ENCODE results near the gene UBTD1. TPM values are rescaled to one million over a fixed set of nuclear protein-coding genes. Genes with fewer than 3 reads are reported as not detected.
"Not testable (repeated sequence)": the region's sequence is repeated elsewhere in the genome, so short reads cannot be mapped to it uniquely, and the experiment has no call there.

UBTD1 gene
- total RNA-seq, 1 experiment from 2014 or later: 19.0 TPM

DNA sequence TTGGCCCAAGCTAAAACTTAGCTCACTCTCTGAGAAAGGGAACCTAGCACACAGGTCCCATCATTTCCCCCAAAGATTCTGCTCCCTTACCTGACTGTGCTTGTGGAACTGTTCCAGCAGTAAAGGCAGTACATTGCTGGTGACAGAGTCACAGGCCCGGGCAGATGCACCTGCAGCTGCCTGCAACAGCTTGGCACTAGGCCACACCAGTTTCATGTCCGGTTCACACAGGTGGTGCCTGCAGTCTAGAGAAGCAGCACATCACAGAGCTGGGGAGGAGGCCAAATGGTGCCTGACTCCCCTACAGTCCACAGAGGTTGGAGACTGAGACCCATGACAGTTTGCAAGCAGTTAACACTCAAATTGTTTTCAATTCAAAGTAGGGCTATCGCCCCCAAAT lies 30.6 kb upstream of the UBTD1 start:
- Histone ChIP-seq H3K79me1 (ENCODE audit: insufficient read depth, low read depth, low read length, poor library complexity, severe bottlenecking) (no peaks in the 10 kb centered on the region), H2BK120ac (ENCODE audit: low read depth, low read length, poor library complexity, severe bottlenecking) (no peak overlapping the region), H2BK20ac (ENCODE audit: low read depth, low read length, poor library complexity, severe bottlenecking) (no peak overlapping the region), H3T11ph (ENCODE audit: low read length) (no peak overlapping the region), H4K8ac (replicated peaks; ENCODE audit: insufficient read length, low read depth, low read length) (no peak overlapping the region), H2BK15ac (ENCODE audit: low read depth, low read length) (no peak overlapping the region), H3K14ac (ENCODE audit: insufficient read depth, low read length) (no peak overlapping the region), H3K18ac (ENCODE audit: insufficient read length, low read depth, low read length) (no peak overlapping the region), H3K79me2 (ENCODE audit: insufficient read depth, low read length) (no peaks in the 10 kb centered on the region), H3K4me1 (ENCODE audit: insufficient read depth, low read length) (no peaks in the 10 kb centered on the region), H2BK5ac (ENCODE audit: insufficient read length, low read length) (no peak overlapping the region), H3K27me3 (ENCODE audit: insufficient read depth, low read length) (no peaks in the 10 kb centered on the region), H2BK12ac (ENCODE audit: insufficient read length, low read depth, low read length) (no peak overlapping the region), H2AFZ (ENCODE audit: low read length) (no peak overlapping the region), H3K23me2 (ENCODE audit: insufficient read length, low read depth, low read length, poor library complexity, severe bottlenecking) (no peaks in the 10 kb centered on the region), H3K27ac (ENCODE audit: insufficient read length, low read depth, low read length) (no peak overlapping the region), H4K91ac (ENCODE audit: insufficient read length, low read depth, low read length) (no peak overlapping the region), H3K9me3 (ENCODE audit: control insufficient read depth, low read depth, low read length) (no peaks in the 10 kb centered on the region), H3K23ac (ENCODE audit: insufficient read length, low read depth, low read length) (no peak overlapping the region), H3K4ac (ENCODE audit: low read depth, low read length) (no peak overlapping the region), H4K5ac (ENCODE audit: insufficient read length, low read depth, low read length) (no peak overlapping the region), H3K56ac (ENCODE audit: insufficient read length, low read depth, low read length) (no peak overlapping the region), H4K20me1 (ENCODE audit: control insufficient read depth, insufficient read depth, insufficient read length) (no peaks in the 10 kb centered on the region), H2AK5ac (ENCODE audit: insufficient read length, low read length) (no peak overlapping the region), H3K9ac (ENCODE audit: extremely low read depth, insufficient read length, low read length) (no peak overlapping the region), H3K4me2 (ENCODE audit: insufficient read depth, insufficient read length, low read length) (no peak overlapping the region)
- H3K27me3 Mint-ChIP-seq (ENCODE audit: low read depth): no peaks in the 10 kb centered on the region
- no peak overlapping the region for H3K27ac Mint-ChIP-seq
- H3K4me1 Mint-ChIP-seq: no peaks in the 10 kb centered on the region
- H3K36me3 Mint-ChIP-seq (ENCODE audit: insufficient read depth in 1 of 3, low read depth in 3 of 3): peaks cover 17 to 80% (median 56%) of the 10 kb centered on the region in 3 experiments; a peak in 6 of 7 replicates
- H3K4me3 Mint-ChIP-seq: no peak overlapping the region
- TF ChIP-seq, protein P1, sequence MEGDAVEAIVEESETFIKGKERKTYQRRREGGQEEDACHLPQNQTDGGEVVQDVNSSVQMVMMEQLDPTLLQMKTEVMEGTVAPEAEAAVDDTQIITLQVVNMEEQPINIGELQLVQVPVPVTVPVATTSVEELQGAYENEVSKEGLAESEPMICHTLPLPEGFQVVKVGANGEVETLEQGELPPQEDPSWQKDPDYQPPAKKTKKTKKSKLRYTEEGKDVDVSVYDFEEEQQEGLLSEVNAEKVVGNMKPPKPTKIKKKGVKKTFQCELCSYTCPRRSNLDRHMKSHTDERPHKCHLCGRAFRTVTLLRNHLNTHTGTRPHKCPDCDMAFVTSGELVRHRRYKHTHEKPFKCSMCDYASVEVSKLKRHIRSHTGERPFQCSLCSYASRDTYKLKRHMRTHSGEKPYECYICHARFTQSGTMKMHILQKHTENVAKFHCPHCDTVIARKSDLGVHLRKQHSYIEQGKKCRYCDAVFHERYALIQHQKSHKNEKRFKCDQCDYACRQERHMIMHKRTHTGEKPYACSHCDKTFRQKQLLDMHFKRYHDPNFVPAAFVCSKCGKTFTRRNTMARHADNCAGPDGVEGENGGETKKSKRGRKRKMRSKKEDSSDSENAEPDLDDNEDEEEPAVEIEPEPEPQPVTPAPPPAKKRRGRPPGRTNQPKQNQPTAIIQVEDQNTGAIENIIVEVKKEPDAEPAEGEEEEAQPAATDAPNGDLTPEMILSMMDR (conservative IDR thresholded peaks at IDR 0.05): no peak
- WGBS (ENCODE audit: extremely low coverage, insufficient read length, low lambda C conversion rate): no CpG with 5 or more reads among the region's 3 CpGs
- no peak for DNase-seq
- no peaks in the 10 kb centered on the region for H3K9me3 Mint-ChIP-seq

DNA sequence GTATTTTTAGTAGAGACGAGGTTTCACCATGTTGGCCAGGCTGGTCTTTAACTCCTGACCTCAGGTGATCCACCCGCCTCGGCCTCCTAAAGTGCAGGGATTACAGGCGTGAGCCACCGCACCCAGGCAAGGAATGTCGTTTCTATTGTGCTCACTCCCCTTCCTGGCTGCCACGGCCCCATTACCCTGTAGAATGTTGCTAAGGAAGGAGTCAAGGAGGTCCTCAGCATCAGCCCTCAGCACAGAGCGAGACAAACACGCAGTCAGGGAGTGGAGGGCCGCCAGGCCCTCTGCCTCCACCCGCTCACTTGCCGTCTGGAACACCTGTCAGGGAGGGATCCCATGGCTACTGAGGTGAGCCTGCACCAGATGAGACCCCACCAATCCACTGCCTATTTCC lies 29.9 kb upstream of the UBTD1 start:
- not testable (repeated sequence) for H3K56ac ChIP-seq (ENCODE audit: insufficient read length, low read depth, low read length); H3K14ac ChIP-seq (ENCODE audit: insufficient read depth, low read length); H3K23ac ChIP-seq (ENCODE audit: insufficient read length, low read depth, low read length); H3K9me3 Mint-ChIP-seq; H4K8ac ChIP-seq (replicated peaks; ENCODE audit: insufficient read length, low read depth, low read length); H2BK120ac ChIP-seq (ENCODE audit: low read depth, low read length, poor library complexity, severe bottlenecking); DNase-seq; H3K9ac ChIP-seq (ENCODE audit: extremely low read depth, insufficient read length, low read length); H3K4me1 ChIP-seq (ENCODE audit: insufficient read depth, low read length); H3K9me3 ChIP-seq (ENCODE audit: control insufficient read depth, low read depth, low read length); H2AFZ ChIP-seq (ENCODE audit: low read length); H3K79me1 ChIP-seq (ENCODE audit: insufficient read depth, low read depth, low read length, poor library complexity, severe bottlenecking); H3K79me2 ChIP-seq (ENCODE audit: insufficient read depth, low read length); H2BK12ac ChIP-seq (ENCODE audit: insufficient read length, low read depth, low read length); H4K91ac ChIP-seq (ENCODE audit: insufficient read length, low read depth, low read length); H3K4me2 ChIP-seq (ENCODE audit: insufficient read depth, insufficient read length, low read length); H2BK5ac ChIP-seq (ENCODE audit: insufficient read length, low read length); H3K4me3 Mint-ChIP-seq; H3K27ac ChIP-seq (ENCODE audit: insufficient read length, low read depth, low read length); H4K20me1 ChIP-seq (ENCODE audit: control insufficient read depth, insufficient read depth, insufficient read length); H2AK5ac ChIP-seq (ENCODE audit: insufficient read length, low read length); H2BK15ac ChIP-seq (ENCODE audit: low read depth, low read length); H3T11ph ChIP-seq (ENCODE audit: low read length); H3K27me3 ChIP-seq (ENCODE audit: insufficient read depth, low read length); H4K5ac ChIP-seq (ENCODE audit: insufficient read length, low read depth, low read length); H3K27me3 Mint-ChIP-seq (ENCODE audit: low read depth); H3K4me1 Mint-ChIP-seq; H3K18ac ChIP-seq (ENCODE audit: insufficient read length, low read depth, low read length); H3K4ac ChIP-seq (ENCODE audit: low read depth, low read length); H3K23me2 ChIP-seq (ENCODE audit: insufficient read length, low read depth, low read length, poor library complexity, severe bottlenecking); H2BK20ac ChIP-seq (ENCODE audit: low read depth, low read length, poor library complexity, severe bottlenecking)
- Mint-ChIP-seq H3K27ac (peak overlapping the region in 1 of 3 experiments; percentile 52; a peak in 3 of 7 replicates), H3K36me3 (ENCODE audit: insufficient read depth in 1 of 3, low read depth in 3 of 3) (peaks cover 19 to 82% (median 59%) of the 10 kb centered on the region in 3 experiments; a peak in 6 of 7 replicates)
- WGBS (ENCODE audit: extremely low coverage, insufficient read length, low lambda C conversion rate): no CpG with 5 or more reads among the region's 12 CpGs
